ENCODE measurements around the gene ARL9.

ARL9 gene

GRCh38 chr4:56550642-56551041 lies 45.1 kb downstream of the ARL9 start:
- TF ChIP-seq, protein P1, sequence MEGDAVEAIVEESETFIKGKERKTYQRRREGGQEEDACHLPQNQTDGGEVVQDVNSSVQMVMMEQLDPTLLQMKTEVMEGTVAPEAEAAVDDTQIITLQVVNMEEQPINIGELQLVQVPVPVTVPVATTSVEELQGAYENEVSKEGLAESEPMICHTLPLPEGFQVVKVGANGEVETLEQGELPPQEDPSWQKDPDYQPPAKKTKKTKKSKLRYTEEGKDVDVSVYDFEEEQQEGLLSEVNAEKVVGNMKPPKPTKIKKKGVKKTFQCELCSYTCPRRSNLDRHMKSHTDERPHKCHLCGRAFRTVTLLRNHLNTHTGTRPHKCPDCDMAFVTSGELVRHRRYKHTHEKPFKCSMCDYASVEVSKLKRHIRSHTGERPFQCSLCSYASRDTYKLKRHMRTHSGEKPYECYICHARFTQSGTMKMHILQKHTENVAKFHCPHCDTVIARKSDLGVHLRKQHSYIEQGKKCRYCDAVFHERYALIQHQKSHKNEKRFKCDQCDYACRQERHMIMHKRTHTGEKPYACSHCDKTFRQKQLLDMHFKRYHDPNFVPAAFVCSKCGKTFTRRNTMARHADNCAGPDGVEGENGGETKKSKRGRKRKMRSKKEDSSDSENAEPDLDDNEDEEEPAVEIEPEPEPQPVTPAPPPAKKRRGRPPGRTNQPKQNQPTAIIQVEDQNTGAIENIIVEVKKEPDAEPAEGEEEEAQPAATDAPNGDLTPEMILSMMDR (IDR thresholded peaks at IDR 0.05; ENCODE audit: low read depth, low read length) = no peak
- no peak overlapping the region for H3K4me3 ChIP-seq (replicated peaks in 1 of 2; ENCODE audit: low read depth in 2 of 2, low read length in 2 of 2)
- no peak for DNase-seq (ENCODE audit: low read depth in 2 of 2)

DNA sequence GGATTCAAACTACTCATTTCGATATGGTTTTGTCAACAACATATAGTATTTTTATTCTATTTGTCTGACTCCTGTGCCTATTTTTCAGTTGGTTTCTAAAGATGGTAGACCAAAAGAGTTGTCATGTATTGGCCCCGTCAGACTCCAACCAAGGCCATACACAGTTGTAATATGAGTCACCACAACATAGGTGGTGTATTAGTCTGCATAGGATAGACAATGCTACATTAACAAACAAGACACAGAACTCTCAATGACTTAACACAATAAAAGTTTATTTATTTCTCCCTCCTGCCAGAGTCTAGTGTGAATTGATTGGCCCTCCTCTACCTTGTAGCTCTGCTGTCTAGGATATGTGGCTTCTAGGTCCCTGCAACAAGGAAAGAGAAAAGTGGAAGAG lies 45.9 kb downstream of the ARL9 start:
- DNase-seq (ENCODE audit: low read depth in 2 of 2) = no peak
- H3K4me3 ChIP-seq (replicated peaks in 1 of 2; ENCODE audit: low read depth in 2 of 2, low read length in 2 of 2) = no peak overlapping the region
- TF ChIP-seq, protein P1 (IDR thresholded peaks at IDR 0.05; ENCODE audit: low read depth, low read length) = no peak

DNA sequence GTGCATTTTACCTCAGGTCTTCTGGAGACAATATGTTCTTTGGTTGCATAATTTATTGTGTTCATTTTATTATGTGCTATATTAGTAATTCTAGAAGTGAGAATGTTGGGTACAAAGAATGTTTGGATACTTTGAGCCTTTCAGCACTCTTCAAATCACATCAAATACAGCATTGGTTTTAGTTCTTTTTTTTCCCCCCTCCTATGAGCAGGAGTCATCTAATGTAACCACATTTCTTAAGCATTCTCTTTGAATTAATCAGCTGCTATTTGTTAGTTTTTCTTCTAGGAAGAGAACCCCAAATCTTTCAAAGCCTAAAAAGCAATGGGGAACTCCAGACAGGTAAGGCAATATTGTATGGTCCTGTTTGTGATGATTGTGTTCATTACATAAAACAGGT lies 46.7 kb downstream of the ARL9 start:
- no peak for DNase-seq (ENCODE audit: low read depth in 2 of 2)
- TF ChIP-seq, protein P1 (IDR thresholded peaks at IDR 0.05; ENCODE audit: low read depth, low read length) = no peak
- H3K4me3 ChIP-seq (replicated peaks in 1 of 2; ENCODE audit: low read depth in 2 of 2, low read length in 2 of 2) = no peak overlapping the region

GRCh38 chr4:56570041-56570440 lies 64.5 kb downstream of the ARL9 start:
- TF ChIP-seq, protein P1 (IDR thresholded peaks at IDR 0.05; ENCODE audit: low read depth, low read length) = no peak
- no peak overlapping the region for H3K4me3 ChIP-seq (replicated peaks in 1 of 2; ENCODE audit: low read depth in 2 of 2, low read length in 2 of 2)
- DNase-seq (ENCODE audit: low read depth in 2 of 2) = peak; percentile 7 to 18

All from cardiac fibroblast (primary cell).